GM12878 (cell line): ENCODE data around the gene TCF7L2. TPM values are rescaled to one million over a fixed set of nuclear protein-coding genes. Genes with fewer than 3 reads are reported as not detected.

Source experiments
- MTA2 ChIP-seq: fragments of 450-650 bp; IDR thresholded peaks from 2 replicates; pipeline ENCODE4 v1.6.1; 2016; ENCODE audit warnings: low read depth, mild to moderate bottlenecking, moderate library complexity
- NR2C2 ChIP-seq: IDR thresholded peaks from 2 replicates; pipeline ENCODE4 v1.6.1; 2011; ENCODE audit warnings: borderline replicate concordance, low read depth; ENCODE audit not compliant: control insufficient read depth, insufficient read length
- USF1 ChIP-seq: IDR thresholded peaks from 2 replicates; pipeline ENCODE4 v1.6.1; 2011; ENCODE audit warnings: borderline replicate concordance, low read depth, mild to moderate bottlenecking, moderate library complexity, mixed read lengths, low read length; ENCODE audit not compliant: insufficient read depth; ENCODE audit errors: extremely low read length
- polyA plus RNA-seq, 11 experiments: library from polyadenylated mRNA; depleted of rRNA in 4 of 11; unstranded in 6 of 11; stranded (reverse) in 5 of 11; fragments of >200 nt; fragmentation: Nextera tagmentation in 4 of 11; fragmentation: Illumina TruSeq in 1 of 11; extraction: Ambion mirVana in 4 of 11; extraction: Trizol in 1 of 11; gene quantifications; 1 replicate in 1 of 11; 2 replicates in 10 of 11; pipeline versions ENCODE4 v1.2.1 to v1.2.3, GENCODE V29; 2011 to 2016; ENCODE audit warnings: inconsistent platforms in 2 of 11, missing spikeins in 2 of 11, low read depth in 1 of 11
- total RNA-seq, 4 experiments: library from RNA; depleted of rRNA in 3 of 4; stranded (reverse); fragments of >200 nt in 3 of 4; fragmentation: Illumina TruSeq in 1 of 4; extraction: Trizol in 1 of 4; gene quantifications; 2 replicates each; pipeline versions ENCODE4 v1.2.1 to v1.2.3, GENCODE V29; 2013 to 2021
- TF ChIP-seq, protein P1 (sequence below): IDR thresholded peaks from 2 replicates; pipeline ENCODE4 v1.6.1; 2012; ENCODE audit warnings: improper control_type of control experiment, low read depth, low read length; ENCODE audit not compliant: insufficient replicate concordance

TCF7L2 gene
- total and polyA plus RNA-seq, 10 of the 15 experiments (the other 5 are each of a cell fraction or from before 2014, with no cell fraction given), result 0.02 to 1.1 (median 0.35) TPM; not detected in 4

DNA sequence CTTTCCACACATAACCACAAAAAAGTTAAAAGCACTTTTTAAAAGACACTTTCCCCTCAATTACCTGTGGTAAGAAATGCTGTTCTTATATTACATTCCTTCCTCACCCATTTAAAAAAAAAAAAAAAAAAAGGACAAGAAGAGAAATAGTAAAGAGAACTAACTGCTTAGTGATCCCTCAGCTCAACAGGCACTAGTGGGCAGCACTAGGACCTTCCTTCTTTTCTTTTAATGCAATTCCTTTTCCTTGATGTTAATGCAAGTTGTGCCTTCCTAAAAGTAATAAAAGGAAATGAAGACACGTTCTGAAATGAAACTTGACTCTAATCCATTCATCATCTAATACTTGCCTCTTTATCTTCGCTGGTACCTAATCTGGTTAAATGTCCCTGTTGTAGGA is 189.7 kb downstream of the TCF7L2 start (continued):
- TF ChIP-seq, protein P1, sequence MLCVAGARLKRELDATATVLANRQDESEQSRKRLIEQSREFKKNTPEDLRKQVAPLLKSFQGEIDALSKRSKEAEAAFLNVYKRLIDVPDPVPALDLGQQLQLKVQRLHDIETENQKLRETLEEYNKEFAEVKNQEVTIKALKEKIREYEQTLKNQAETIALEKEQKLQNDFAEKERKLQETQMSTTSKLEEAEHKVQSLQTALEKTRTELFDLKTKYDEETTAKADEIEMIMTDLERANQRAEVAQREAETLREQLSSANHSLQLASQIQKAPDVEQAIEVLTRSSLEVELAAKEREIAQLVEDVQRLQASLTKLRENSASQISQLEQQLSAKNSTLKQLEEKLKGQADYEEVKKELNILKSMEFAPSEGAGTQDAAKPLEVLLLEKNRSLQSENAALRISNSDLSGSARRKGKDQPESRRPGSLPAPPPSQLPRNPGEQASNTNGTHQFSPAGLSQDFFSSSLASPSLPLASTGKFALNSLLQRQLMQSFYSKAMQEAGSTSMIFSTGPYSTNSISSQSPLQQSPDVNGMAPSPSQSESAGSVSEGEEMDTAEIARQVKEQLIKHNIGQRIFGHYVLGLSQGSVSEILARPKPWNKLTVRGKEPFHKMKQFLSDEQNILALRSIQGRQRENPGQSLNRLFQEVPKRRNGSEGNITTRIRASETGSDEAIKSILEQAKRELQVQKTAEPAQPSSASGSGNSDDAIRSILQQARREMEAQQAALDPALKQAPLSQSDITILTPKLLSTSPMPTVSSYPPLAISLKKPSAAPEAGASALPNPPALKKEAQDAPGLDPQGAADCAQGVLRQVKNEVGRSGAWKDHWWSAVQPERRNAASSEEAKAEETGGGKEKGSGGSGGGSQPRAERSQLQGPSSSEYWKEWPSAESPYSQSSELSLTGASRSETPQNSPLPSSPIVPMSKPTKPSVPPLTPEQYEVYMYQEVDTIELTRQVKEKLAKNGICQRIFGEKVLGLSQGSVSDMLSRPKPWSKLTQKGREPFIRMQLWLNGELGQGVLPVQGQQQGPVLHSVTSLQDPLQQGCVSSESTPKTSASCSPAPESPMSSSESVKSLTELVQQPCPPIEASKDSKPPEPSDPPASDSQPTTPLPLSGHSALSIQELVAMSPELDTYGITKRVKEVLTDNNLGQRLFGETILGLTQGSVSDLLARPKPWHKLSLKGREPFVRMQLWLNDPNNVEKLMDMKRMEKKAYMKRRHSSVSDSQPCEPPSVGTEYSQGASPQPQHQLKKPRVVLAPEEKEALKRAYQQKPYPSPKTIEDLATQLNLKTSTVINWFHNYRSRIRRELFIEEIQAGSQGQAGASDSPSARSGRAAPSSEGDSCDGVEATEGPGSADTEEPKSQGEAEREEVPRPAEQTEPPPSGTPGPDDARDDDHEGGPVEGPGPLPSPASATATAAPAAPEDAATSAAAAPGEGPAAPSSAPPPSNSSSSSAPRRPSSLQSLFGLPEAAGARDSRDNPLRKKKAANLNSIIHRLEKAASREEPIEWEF, result no peak
- TF ChIP-seq NR2C2 (no peak), MTA2 (no peak), USF1 (no peak)
